GM23338 (cell line): ENCODE results near the gene DCLK1. TPM values are rescaled to one million over a fixed set of nuclear protein-coding genes. Genes with fewer than 3 reads are reported as not detected.

Experiments used
- ATAC-seq: fragments of 200-7000 bp; cut with Tn5 transposase; 3 replicates; pipeline ENCODE4 v1.9.1; 2020
- DNase-seq: peaks from one replicate; pipeline ENCODE4 v3.0.0-alpha.2; 2015; ENCODE audit warnings: low spot score
- H2AFZ ChIP-seq: fragments of 200-600 bp; sonication (generic); 2 replicates; pipeline ENCODE4 v1.8.0; 2016; ENCODE audit warnings: antibody characterized with exemption, mild to moderate bottlenecking, moderate library complexity
- H3F3A ChIP-seq: fragments of 200-600 bp; sonication (generic); replicated peaks from 2 replicates; pipeline ENCODE4 v1.8.0; 2017; ENCODE audit warnings: antibody characterized with exemption, mixed run types, low read depth
- H3K27ac ChIP-seq: fragments of 200-600 bp; sonication (generic); 2 replicates; pipeline ENCODE4 v1.6.1; 2016; ENCODE audit warnings: low read depth
- H3K27me3 ChIP-seq: fragments of 200-600 bp; sonication (generic); 2 replicates; pipeline ENCODE4 v1.8.0; 2016; ENCODE audit warnings: mild to moderate bottlenecking, mixed run types, moderate library complexity; ENCODE audit not compliant: insufficient read depth
- H3K36me3 ChIP-seq: fragments of 200-600 bp; sonication (generic); 2 replicates; pipeline ENCODE4 v1.8.0; 2016; ENCODE audit warnings: mild to moderate bottlenecking; ENCODE audit not compliant: insufficient read depth
- H3K4me1 ChIP-seq: fragments of 200-600 bp; sonication (generic); 2 replicates; pipeline ENCODE4 v1.8.0; 2016; ENCODE audit warnings: mild to moderate bottlenecking, moderate library complexity; ENCODE audit not compliant: insufficient read depth
- H3K4me2 ChIP-seq: fragments of 200-600 bp; sonication (generic); 2 replicates; pipeline ENCODE4 v1.7.1; 2017; ENCODE audit warnings: mixed run types
- H3K4me3 ChIP-seq: fragments of 200-600 bp; sonication (generic); 2 replicates; pipeline ENCODE4 v1.6.1; 2016; ENCODE audit warnings: mixed run types
- H3K79me2 ChIP-seq: fragments of 200-600 bp; sonication (generic); replicated peaks from 2 replicates; pipeline ENCODE4 v1.8.0; 2017; ENCODE audit warnings: mild to moderate bottlenecking; ENCODE audit not compliant: insufficient read depth
- H3K9me2 ChIP-seq: fragments of 200-600 bp; sonication (generic); 2 replicates; pipeline ENCODE4 v1.8.0; 2017; ENCODE audit not compliant: insufficient read depth
- H4K20me1 ChIP-seq: fragments of 200-600 bp; sonication (generic); replicated peaks from 2 replicates; pipeline ENCODE4 v1.8.0; 2017; ENCODE audit warnings: mild to moderate bottlenecking; ENCODE audit not compliant: insufficient read depth
- H3K27ac Mint-ChIP-seq: 2 replicates; pipeline ENCODE4 v1.8.0; 2020; ENCODE audit warnings: inconsistent platforms, mild to moderate bottlenecking, moderate library complexity, mixed read lengths
- H3K27me3 Mint-ChIP-seq: 3 replicates; pipeline ENCODE4 v1.8.0; 2022; ENCODE audit warnings: low read depth, mild to moderate bottlenecking, moderate library complexity, mixed read lengths, inconsistent platforms; ENCODE audit not compliant: insufficient read depth, poor library complexity
- H3K36me3 Mint-ChIP-seq: 3 replicates; pipeline ENCODE4 v1.8.0; 2021; ENCODE audit warnings: low read depth, mild to moderate bottlenecking, inconsistent platforms, moderate library complexity, mixed read lengths
- H3K4me1 Mint-ChIP-seq: 3 replicates; pipeline ENCODE4 v1.8.0; 2020; ENCODE audit warnings: mild to moderate bottlenecking, inconsistent platforms, mixed read lengths
- H3K4me3 Mint-ChIP-seq: 3 replicates; pipeline ENCODE4 v1.8.0; 2021; ENCODE audit warnings: moderate library complexity, mild to moderate bottlenecking, inconsistent platforms, mixed read lengths
- H3K9me3 Mint-ChIP-seq: 3 replicates; pipeline ENCODE4 v1.8.0; 2020; ENCODE audit warnings: moderate library complexity, mild to moderate bottlenecking, inconsistent platforms, mixed read lengths
- CREB1 ChIP-seq: fragments of 250-450 bp; sonication (Bioruptor Pico); IDR thresholded peaks from 2 replicates; pipeline ENCODE4 v1.5.0; 2020; ENCODE audit warnings: low read depth, mild to moderate bottlenecking, moderate library complexity
- CTCF ChIP-seq, 2 experiments: fragments of 200-600 bp in 1 of 2; sonication (generic) in 1 of 2; conservative IDR thresholded peaks; 2 replicates each; pipeline versions ENCODE4 v1.5.1 to v1.6.1; 2016 to 2017; ENCODE audit warnings: antibody characterized with exemption in 2 of 2, low read depth in 2 of 2, mild to moderate bottlenecking in 2 of 2, moderate library complexity in 1 of 2
- EZH2phosphoT487 ChIP-seq: fragments of 200-600 bp; sonication (generic); IDR thresholded peaks from one replicate; pipeline ENCODE4 v1.8.1; 2018; ENCODE audit warnings: antibody characterized with exemption; ENCODE audit not compliant: unreplicated experiment
- REST ChIP-seq: IDR thresholded peaks from one replicate; pipeline ENCODE4 v1.6.1; 2018; ENCODE audit warnings: antibody characterized with exemption; ENCODE audit not compliant: unreplicated experiment
- STAT1 ChIP-seq: IDR thresholded peaks from one replicate; pipeline ENCODE4 v1.6.1; 2016; ENCODE audit warnings: antibody characterized with exemption; ENCODE audit not compliant: unreplicated experiment
- ZNF114 ChIP-seq: fragments of 250-450 bp; sonication (Bioruptor Pico); IDR thresholded peaks from 2 replicates; pipeline ENCODE4 v1.5.0; 2020; ENCODE audit warnings: mild to moderate bottlenecking, moderate library complexity
- ZNF462 ChIP-seq: fragments of 250-450 bp; sonication (Bioruptor Pico); IDR thresholded peaks from 2 replicates; pipeline ENCODE4 v1.5.0; 2020; ENCODE audit warnings: mild to moderate bottlenecking, moderate library complexity
- polyA plus RNA-seq: library from polyadenylated mRNA; unstranded; fragments of >200 nt; fragmentation: Nextera tagmentation; extraction: Ambion mirVana; gene quantifications from 2 replicates; pipeline ENCODE4 v1.2.1, GENCODE V29; 2016
- total RNA-seq: library from RNA; depleted of rRNA; stranded (reverse); fragments of >200 nt; shearing (Covaris generic); gene quantifications from 2 replicates; pipeline ENCODE4 v1.2.3, GENCODE V29; 2014

Gene DCLK1
- total and polyA plus RNA-seq, 2 experiments from 2014 or later = 13.1 to 57.7 TPM

- TF ChIP-seq CTCF (conservative IDR thresholded peaks at IDR 0.05; ENCODE audit: low read depth in 2 of 2) (no peak), CREB1 (CRISPR knock-in tag) (no peak), EZH2phosphoT487 (no peak), STAT1 (no peak), ZNF462 (CRISPR knock-in tag) (no peak), ZNF114 (CRISPR knock-in tag) (no peak)
Measured at GRCh38 chr13:36163286-36163685, 32.1 kb upstream of the DCLK1 start (continued).

- Histone ChIP-seq H3K79me2 (no peaks in the 10 kb centered on the region), H3K9me2 (no peaks in the 10 kb centered on the region), H3K27me3 (peaks cover 9% of the 10 kb centered on the region; the same call in 1 of the 2 replicates), H2AFZ (no peak overlapping the region), H3K27ac (no peak overlapping the region), H3K4me3 (no peak overlapping the region), H3F3A (0 out of 2 replicates have a peak, but pooled peaks cover 2% of the 10 kb centered on the region), H3K4me2 (no peak overlapping the region), H3K36me3 (no peaks in the 10 kb centered on the region), H4K20me1 (no peaks in the 10 kb centered on the region), H3K4me1 (peaks cover 15% of the 10 kb centered on the region)
- peaks cover 7% of the 10 kb centered on the region for H3K27me3 Mint-ChIP-seq
- H3K4me1 Mint-ChIP-seq = peaks cover 20% of the 10 kb centered on the region
- DNase-seq (no peak), ATAC-seq (no peak)
- no peaks in the 10 kb centered on the region for H3K36me3 Mint-ChIP-seq
- H3K9me3 Mint-ChIP-seq = no peaks in the 10 kb centered on the region
- no peak overlapping the region for H3K4me3 Mint-ChIP-seq
- H3K27ac Mint-ChIP-seq = no peak overlapping the region
- TF ChIP-seq REST (no peak), ZNF114 (CRISPR knock-in tag) (no peak)
Measured at GRCh38 chr13:36160297-36160696, 29.1 kb upstream of the DCLK1 start.
